GM12875 (cell line): ENCODE measurements around the gene CPAMD8.

ENCODE experiments used
- H3K4me3 ChIP-seq: one replicate; pipeline ENCODE4 v1.5.1; 2011; ENCODE audit warnings: low read depth, low read length, control low read depth
- CTCF ChIP-seq: IDR thresholded peaks from 2 replicates; pipeline ENCODE4 v1.5.1; 2011; ENCODE audit warnings: low read depth, mild to moderate bottlenecking, control low read depth, inconsistent platforms, low read length, moderate library complexity, borderline replicate concordance; ENCODE audit not compliant: insufficient read depth

Gene CPAMD8

DNA sequence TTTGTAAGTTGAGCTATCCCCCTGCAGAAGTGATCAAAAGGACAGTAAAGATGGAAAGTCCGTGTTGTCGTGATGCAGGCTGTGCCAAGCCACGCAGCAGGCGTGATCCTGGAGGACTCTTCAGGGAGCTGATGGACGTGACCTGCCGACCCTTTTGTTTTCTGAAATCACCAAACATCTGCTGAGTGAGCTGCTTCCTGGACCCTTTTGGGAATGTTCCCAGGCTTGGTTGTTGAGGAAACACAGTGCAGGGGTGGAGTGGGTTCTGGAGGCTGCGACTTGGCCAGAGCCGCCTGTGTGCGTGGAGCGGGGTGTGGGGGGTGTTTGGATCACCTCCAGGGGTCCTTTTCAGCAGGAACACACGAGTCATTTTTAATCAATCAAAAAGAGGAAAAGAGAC is 15.4 kb upstream of the CPAMD8 start:
- no peak overlapping the region for H3K4me3 ChIP-seq
- TF ChIP-seq CTCF = no peak

- H3K4me3 ChIP-seq = no peak overlapping the region
- no peak for TF ChIP-seq CTCF
Observed at GRCh38 chr19:17037966-17038500, 11.4 kb upstream of the CPAMD8 start.

DNA sequence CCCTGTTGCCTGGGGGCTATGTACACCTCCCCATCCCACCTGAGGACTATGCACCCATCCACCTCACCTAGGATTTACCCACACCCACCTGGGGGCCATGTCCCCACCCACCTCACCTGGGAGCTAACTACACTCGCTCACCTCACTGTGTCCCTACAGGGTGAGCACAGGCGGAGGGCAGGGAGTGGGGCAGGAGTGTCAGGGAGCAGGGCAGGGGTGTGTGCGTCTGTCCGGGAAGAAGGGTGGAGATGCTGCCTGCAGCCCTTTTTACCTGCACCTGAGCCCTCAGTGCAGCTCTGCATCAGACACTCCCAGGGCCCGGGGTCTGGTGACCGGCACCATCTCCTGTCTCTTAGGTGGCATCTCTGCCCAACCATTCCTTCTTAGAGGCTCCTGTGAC is 10.6 kb upstream of the CPAMD8 start:
- H3K4me3 ChIP-seq = no peak overlapping the region
- no peak for TF ChIP-seq CTCF

GRCh38 chr19:17036640-17037039 is 10.0 kb upstream of the CPAMD8 start:
- no peak for TF ChIP-seq CTCF
- H3K4me3 ChIP-seq = no peak overlapping the region

- no peak for TF ChIP-seq CTCF
- H3K4me3 ChIP-seq = no peak overlapping the region
Observed at GRCh38 chr19:17035842-17036424, 9.3 kb upstream of the CPAMD8 start.

DNA sequence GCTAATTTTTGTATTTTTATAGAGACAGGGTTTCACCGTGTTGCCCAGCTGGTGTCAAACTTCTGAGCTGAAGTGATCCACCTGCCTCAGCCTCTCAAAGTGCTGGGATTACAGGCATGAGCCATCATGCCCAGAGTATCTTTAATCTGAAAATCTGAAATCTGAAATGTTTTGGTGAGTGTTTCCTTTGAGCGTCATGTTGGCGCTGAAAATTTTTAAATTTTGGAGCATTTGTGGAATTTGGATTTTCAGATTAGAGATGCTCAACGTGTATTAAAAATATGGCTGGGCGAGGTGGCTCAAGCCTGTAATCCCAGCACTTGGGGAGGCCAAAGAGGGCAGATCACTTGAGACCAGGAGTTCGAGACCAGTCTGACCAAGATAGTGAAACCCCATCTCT is 5.1 kb upstream of the CPAMD8 start:
- TF ChIP-seq CTCF = no peak
- no peak overlapping the region for H3K4me3 ChIP-seq

GRCh38 chr19:17027535-17027975 is 945 bp upstream of the CPAMD8 start:
- TF ChIP-seq CTCF = no peak
- no peak overlapping the region for H3K4me3 ChIP-seq
